Neuron (in vitro differentiated cells): ENCODE results near the gene TMEM132D.
A peak's percentile ranks its signal among the peaks of the same experiment; 100 is the strongest.

Experiments
- H2AFZ ChIP-seq: one replicate; pipeline ENCODE4 v1.6.1; 2013; ENCODE audit warnings: low read depth, mild to moderate bottlenecking, inconsistent platforms, low read length, moderate library complexity
- H3K27me3 ChIP-seq: one replicate; pipeline ENCODE4 v1.6.1; 2013; ENCODE audit warnings: low read length; ENCODE audit not compliant: insufficient read depth
- H3K36me3 ChIP-seq: one replicate; pipeline ENCODE4 v1.6.1; 2013; ENCODE audit warnings: low read length; ENCODE audit not compliant: insufficient read depth
- H3K4me1 ChIP-seq: one replicate; pipeline ENCODE4 v1.6.1; 2013; ENCODE audit warnings: low read length; ENCODE audit not compliant: insufficient read depth
- H3K4me3 ChIP-seq: 2 replicates; pipeline ENCODE4 v1.5.1; 2013; ENCODE audit warnings: mild to moderate bottlenecking, low read length, moderate library complexity
- H3K9me3 ChIP-seq: one replicate; pipeline ENCODE4 v1.6.1; 2013; ENCODE audit warnings: low read length

The TMEM132D gene

GRCh38 chr12:129245769-129246168 lies 658.1 kb downstream of the TMEM132D start:
- Histone ChIP-seq H3K4me3 (no peak overlapping the region), H3K9me3 (no peaks in the 10 kb centered on the region), H2AFZ (no peak overlapping the region), H3K4me1 (no peaks in the 10 kb centered on the region), H3K36me3 (no peaks in the 10 kb centered on the region), H3K27me3 (no peaks in the 10 kb centered on the region)

DNA sequence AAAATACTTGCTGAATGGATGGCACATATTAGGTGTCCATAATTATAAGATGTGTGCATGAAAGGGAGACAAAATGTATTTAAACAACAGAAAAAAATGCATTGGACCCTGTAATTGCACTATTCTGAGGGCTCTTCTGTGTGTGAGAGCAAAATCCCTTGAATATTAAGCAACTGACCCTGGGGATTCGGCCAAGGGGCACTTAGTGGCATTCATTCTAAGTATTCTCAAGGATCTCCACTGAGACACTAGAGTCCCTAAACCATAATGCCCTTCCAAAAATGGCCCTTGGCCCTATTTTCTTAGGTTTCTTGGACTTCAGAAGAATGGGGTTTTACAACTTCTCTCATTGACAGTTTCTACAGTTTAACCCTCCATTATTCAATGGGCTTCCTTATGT lies 662.0 kb downstream of the TMEM132D start:
- Histone ChIP-seq H3K4me3 (no peak overlapping the region), H3K9me3 (no peaks in the 10 kb centered on the region), H3K4me1 (no peaks in the 10 kb centered on the region), H3K36me3 (no peaks in the 10 kb centered on the region), H2AFZ (no peak overlapping the region), H3K27me3 (no peaks in the 10 kb centered on the region)

DNA sequence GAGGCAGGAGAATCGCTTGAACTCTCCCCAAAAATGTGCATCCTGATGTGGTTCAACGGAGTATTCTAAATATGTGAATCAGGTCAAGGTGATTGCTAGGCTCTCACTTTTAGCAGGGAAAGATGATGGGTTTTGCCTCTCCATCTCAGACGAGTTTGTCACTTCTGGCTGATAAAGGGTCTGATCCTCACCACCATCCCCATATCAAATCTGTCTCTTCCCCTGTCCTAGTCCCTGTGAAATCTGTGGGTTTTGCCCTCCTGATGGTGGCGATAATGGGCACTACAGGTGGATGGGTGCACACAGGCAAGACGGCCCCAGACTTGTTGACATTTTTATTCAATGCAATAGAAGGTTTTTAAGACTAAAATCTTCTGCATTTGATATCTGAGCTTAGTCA lies 665.9 kb downstream of the TMEM132D start:
- Histone ChIP-seq H3K4me1 (peaks cover 13% of the 10 kb centered on the region), H2AFZ (no peak overlapping the region), H3K4me3 (no peak overlapping the region), H3K9me3 (no peaks in the 10 kb centered on the region), H3K36me3 (no peaks in the 10 kb centered on the region), H3K27me3 (no peaks in the 10 kb centered on the region)

DNA sequence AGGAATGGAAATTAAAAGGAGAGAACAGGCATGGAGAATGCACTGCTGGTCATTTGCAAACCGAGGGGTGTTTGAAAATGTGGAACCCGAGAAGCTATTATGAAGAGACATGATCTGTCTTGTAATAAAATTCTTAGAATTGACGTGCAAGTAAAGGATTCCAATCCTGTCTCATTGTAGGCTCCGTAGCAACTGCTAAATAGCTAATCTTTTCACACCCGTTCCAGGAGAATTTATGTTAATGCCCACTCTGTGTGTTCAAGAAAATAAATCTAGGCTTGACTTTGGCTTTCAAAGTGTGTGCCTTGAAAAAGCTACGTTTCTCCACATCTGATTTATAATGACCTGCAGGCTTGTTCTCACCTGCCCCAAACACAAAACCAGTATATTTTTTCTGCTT lies 669.6 kb downstream of the TMEM132D start:
- H3K9me3 ChIP-seq = no peaks in the 10 kb centered on the region
- H3K4me1 ChIP-seq = peaks cover 13% of the 10 kb centered on the region
- no peaks in the 10 kb centered on the region for H3K27me3 ChIP-seq
- no peak overlapping the region for H2AFZ ChIP-seq
- no peaks in the 10 kb centered on the region for H3K36me3 ChIP-seq
- no peak overlapping the region for H3K4me3 ChIP-seq

- H3K27me3 ChIP-seq = no peaks in the 10 kb centered on the region
- no peaks in the 10 kb centered on the region for H3K36me3 ChIP-seq
- H3K9me3 ChIP-seq = no peaks in the 10 kb centered on the region
- no peak overlapping the region for H3K4me3 ChIP-seq
- H3K4me1 ChIP-seq = peaks cover 13% of the 10 kb centered on the region
- H2AFZ ChIP-seq = no peak overlapping the region
Observed at GRCh38 chr12:129231491-129231890, 672.3 kb downstream of the TMEM132D start.

DNA sequence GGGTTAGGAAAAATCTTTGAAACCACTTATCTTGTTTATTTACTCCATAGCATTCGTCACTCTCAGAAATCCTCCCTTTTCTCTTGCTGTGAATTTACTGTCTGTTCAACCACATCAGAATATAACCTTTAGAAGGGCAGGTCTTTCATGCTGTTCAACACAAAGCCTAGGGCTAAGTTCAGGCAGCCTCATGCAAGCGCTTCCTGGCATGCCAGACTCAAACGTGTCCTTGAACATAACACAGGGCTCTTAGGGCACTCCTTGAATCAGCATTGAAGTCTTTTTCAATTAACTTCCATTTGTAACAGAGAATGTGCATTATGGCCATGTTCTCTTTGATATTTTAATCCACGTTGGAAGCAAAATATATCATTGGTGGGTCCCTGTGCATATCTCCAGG lies 672.8 kb downstream of the TMEM132D start:
- Histone ChIP-seq H3K27me3 (no peaks in the 10 kb centered on the region), H3K36me3 (no peaks in the 10 kb centered on the region), H3K4me1 (peaks cover 13% of the 10 kb centered on the region), H3K9me3 (no peaks in the 10 kb centered on the region), H2AFZ (no peak overlapping the region), H3K4me3 (no peak overlapping the region)

DNA sequence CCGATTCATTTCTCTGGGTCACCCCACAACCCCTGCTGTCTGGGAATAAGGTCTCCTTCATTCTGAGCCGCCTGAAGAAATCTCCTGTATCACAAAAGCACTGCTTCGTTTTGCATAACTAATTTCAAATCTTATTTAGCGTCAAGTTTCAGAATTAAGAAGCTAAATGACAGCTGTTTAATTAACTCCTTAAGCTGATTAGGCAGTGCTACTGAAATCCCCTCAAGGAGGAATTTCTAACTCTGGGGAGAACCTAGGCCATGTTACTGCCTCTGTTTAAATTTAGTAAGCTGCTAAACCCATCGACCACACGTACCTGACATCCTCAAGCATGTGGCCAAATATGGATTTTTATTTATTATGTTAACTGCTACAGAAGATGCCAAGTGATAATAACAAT lies 677.0 kb downstream of the TMEM132D start:
- Histone ChIP-seq H3K9me3 (no peaks in the 10 kb centered on the region), H3K36me3 (no peaks in the 10 kb centered on the region), H2AFZ (no peak overlapping the region), H3K27me3 (no peaks in the 10 kb centered on the region), H3K4me3 (no peak overlapping the region), H3K4me1 (no peaks in the 10 kb centered on the region)

DNA sequence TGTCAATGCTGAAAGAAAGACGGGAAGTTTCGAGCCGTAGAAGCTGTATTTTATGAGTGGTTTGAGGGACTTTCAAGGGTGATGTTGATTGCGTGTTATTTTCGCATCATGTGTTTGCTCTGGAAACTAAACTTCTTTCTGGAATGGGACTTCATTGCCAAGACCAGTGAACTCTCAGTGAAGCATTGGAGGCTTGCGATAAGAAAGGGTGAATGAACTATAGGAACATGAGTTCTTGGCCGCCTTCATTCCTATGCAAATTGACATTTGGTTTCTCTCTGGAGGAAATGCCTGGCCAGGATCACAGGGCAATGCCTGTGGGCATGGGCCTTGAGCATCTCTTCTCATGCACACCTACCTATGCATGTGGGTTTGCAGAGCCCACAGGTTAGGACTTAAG lies 677.8 kb downstream of the TMEM132D start:
- Histone ChIP-seq H3K9me3 (no peaks in the 10 kb centered on the region), H3K4me1 (no peaks in the 10 kb centered on the region), H3K4me3 (no peak overlapping the region), H2AFZ (no peak overlapping the region), H3K27me3 (no peaks in the 10 kb centered on the region), H3K36me3 (no peaks in the 10 kb centered on the region)

DNA sequence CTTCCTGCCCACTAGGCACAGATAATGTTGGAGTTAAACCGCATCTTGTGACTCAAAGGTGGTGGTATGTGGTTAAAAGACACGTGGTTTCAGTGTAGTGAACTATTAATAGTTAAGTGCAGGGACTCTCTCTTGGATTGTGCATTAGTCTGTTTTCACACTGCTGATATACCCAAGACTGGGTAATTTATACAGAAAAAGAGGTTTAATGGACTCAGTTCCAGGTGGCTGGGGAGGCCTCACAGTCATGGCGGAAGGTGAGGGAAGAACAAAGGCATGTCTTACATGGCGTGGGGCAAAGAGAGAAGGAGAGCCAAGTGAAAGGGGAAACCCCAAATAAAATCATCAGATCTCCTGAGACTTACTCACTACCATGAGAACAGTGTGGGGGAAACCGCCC lies 688.3 kb downstream of the TMEM132D start:
- H2AFZ ChIP-seq = no peak overlapping the region
- H3K4me1 ChIP-seq = peaks cover 7% of the 10 kb centered on the region
- H3K36me3 ChIP-seq = no peaks in the 10 kb centered on the region
- no peak overlapping the region for H3K4me3 ChIP-seq
- no peaks in the 10 kb centered on the region for H3K9me3 ChIP-seq
- H3K27me3 ChIP-seq = no peaks in the 10 kb centered on the region

GRCh38 chr12:129213551-129213950 lies 690.3 kb downstream of the TMEM132D start:
- Histone ChIP-seq H2AFZ (no peak overlapping the region), H3K36me3 (no peaks in the 10 kb centered on the region), H3K4me1 (peaks cover 7% of the 10 kb centered on the region), H3K9me3 (no peaks in the 10 kb centered on the region), H3K4me3 (no peak overlapping the region), H3K27me3 (no peaks in the 10 kb centered on the region)

GRCh38 chr12:129211862-129212630 lies 691.8 kb downstream of the TMEM132D start:
- no peaks in the 10 kb centered on the region for H3K9me3 ChIP-seq
- H2AFZ ChIP-seq = peak overlapping the region; percentile 49
- H3K36me3 ChIP-seq = no peaks in the 10 kb centered on the region
- H3K27me3 ChIP-seq = no peaks in the 10 kb centered on the region
- peaks cover 7% of the 10 kb centered on the region for H3K4me1 ChIP-seq
- H3K4me3 ChIP-seq = no peak overlapping the region

DNA sequence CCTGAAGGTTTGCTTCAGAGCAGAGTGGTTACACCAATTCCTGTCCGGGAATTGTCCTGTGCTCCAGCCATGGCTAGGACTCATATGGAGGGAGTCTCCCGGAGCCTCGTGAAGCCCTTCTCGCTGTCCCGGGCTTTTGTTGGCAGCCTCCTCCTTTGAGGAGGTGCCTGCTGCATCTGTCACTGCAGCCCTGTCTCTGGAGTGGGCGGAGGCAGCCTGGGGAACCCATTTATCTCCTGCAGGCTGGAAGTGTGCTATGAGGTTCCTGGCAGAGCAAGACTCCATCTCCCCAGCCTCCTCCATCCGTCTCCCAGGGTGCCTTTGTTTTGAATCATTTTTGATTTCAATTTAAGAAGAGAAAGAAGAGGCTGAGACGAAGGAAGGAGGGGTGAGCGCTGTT lies 695.3 kb downstream of the TMEM132D start:
- H3K4me1 ChIP-seq = peaks cover 7% of the 10 kb centered on the region
- H2AFZ ChIP-seq = no peak overlapping the region
- H3K9me3 ChIP-seq = no peaks in the 10 kb centered on the region
- no peak overlapping the region for H3K4me3 ChIP-seq
- H3K27me3 ChIP-seq = no peaks in the 10 kb centered on the region
- H3K36me3 ChIP-seq = no peaks in the 10 kb centered on the region

DNA sequence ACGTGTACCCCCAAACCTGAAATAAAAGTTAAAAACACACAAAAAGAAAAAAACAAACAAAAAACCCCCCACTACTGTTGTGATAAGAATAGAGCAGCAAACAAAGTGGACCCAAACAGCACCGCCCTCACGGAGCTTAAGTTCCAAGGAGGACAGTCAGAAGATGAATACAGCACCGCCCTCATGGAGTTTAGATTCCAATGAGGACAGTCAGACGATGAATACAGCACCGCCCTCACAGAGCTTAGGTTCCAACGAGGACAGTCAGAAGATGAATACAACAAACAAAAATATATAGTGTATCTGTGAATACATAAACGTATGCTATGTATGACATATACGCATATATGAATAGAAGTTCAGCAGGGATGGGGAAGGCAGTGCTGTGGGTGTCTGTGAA lies 696.7 kb downstream of the TMEM132D start:
- H2AFZ ChIP-seq = no peak overlapping the region
- no peak overlapping the region for H3K4me3 ChIP-seq
- no peaks in the 10 kb centered on the region for H3K9me3 ChIP-seq
- H3K36me3 ChIP-seq = no peaks in the 10 kb centered on the region
- no peaks in the 10 kb centered on the region for H3K27me3 ChIP-seq
- peaks cover 4% of the 10 kb centered on the region for H3K4me1 ChIP-seq

- H3K9me3 ChIP-seq = no peaks in the 10 kb centered on the region
- no peaks in the 10 kb centered on the region for H3K4me1 ChIP-seq
- H3K36me3 ChIP-seq = no peaks in the 10 kb centered on the region
- H2AFZ ChIP-seq = no peak overlapping the region
- no peaks in the 10 kb centered on the region for H3K27me3 ChIP-seq
- no peak overlapping the region for H3K4me3 ChIP-seq
Observed at GRCh38 chr12:129203456-129203855, 700.4 kb downstream of the TMEM132D start.
